SH-SY5Y (cell line): ENCODE measurements around the gene RNGTT.

Source experiments
- GATA2 ChIP-seq: IDR thresholded peaks from 2 replicates; pipeline ENCODE4 v1.6.1; 2011; ENCODE audit warnings: mild to moderate bottlenecking, low read depth, low read length
- GATA3 ChIP-seq: IDR thresholded peaks from 2 replicates; pipeline ENCODE4 v1.6.1; 2011; ENCODE audit warnings: low read depth, mild to moderate bottlenecking, low read length, moderate library complexity

DNA sequence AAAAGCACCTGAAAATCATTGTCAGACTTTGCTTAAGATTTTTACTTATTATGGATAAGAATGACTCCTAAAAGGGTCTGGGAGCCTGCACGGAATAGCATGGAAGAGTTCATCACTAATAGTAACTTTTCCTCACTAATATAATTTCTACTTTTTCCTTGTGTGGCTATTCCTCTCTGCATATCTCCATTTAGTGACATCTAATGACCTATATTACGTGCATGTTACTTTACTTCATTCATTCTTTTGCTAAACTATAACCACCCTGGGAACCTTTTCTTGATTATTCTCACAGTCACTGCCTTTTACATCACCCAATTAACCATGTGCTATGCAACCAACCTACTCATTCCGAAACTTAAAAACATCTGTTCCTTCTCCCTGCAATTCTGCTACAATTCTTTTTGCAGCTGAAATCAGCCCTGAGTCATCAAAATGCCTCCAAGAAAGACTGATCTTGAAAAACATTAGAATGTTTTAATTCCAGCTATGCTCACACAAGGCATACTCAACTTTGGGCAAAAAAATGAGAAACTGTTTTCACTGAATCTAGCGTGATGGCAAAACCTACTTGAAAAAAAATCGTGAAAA lies 313.3 kb downstream of the RNGTT start:
- TF ChIP-seq GATA2 (no peak), GATA3 (no peak)
